GM18868 (cell line): ENCODE data around the gene DOK5.

Experiments used
- ATAC-seq: cut with Tn5 transposase; IDR thresholded peaks from one replicate; pipeline ENCODE4 v1.9.1; 2021; ENCODE audit warnings: mild to moderate bottlenecking, moderate library complexity; ENCODE audit not compliant: unreplicated experiment

Gene DOK5

GRCh38 chr20:54555150-54555549 lies 79.8 kb downstream of the DOK5 start:
- ATAC-seq = no peak

GRCh38 chr20:54556406-54556805 lies 81.0 kb downstream of the DOK5 start:
- ATAC-seq = no peak

GRCh38 chr20:54557806-54558590 lies 82.6 kb downstream of the DOK5 start:
- no peak for ATAC-seq

- no peak for ATAC-seq
Observed at GRCh38 chr20:54559890-54560289, 84.5 kb downstream of the DOK5 start.

GRCh38 chr20:54560357-54560756 lies 85.0 kb downstream of the DOK5 start:
- ATAC-seq = no peak

- ATAC-seq = no peak
Observed at GRCh38 chr20:54565255-54565654, 89.9 kb downstream of the DOK5 start.

GRCh38 chr20:54566031-54566688 lies 90.8 kb downstream of the DOK5 start:
- no peak for ATAC-seq

- no peak for ATAC-seq
Observed at GRCh38 chr20:54570561-54570960, 95.2 kb downstream of the DOK5 start.

- ATAC-seq = no peak
Observed at GRCh38 chr20:54572665-54573435, 97.5 kb downstream of the DOK5 start.

- no peak for ATAC-seq
Observed at GRCh38 chr20:54573838-54574237, 98.4 kb downstream of the DOK5 start.

GRCh38 chr20:54576518-54576917 lies 101.1 kb downstream of the DOK5 start:
- ATAC-seq = no peak

- ATAC-seq = no peak
Observed at GRCh38 chr20:54577637-54578036, 102.2 kb downstream of the DOK5 start.

GRCh38 chr20:54585217-54585616 lies 109.8 kb downstream of the DOK5 start:
- no peak for ATAC-seq

GRCh38 chr20:54587408-54587807 lies 112.0 kb downstream of the DOK5 start:
- ATAC-seq = no peak

- ATAC-seq = no peak
Observed at GRCh38 chr20:54589402-54590030, 114.1 kb downstream of the DOK5 start.

GRCh38 chr20:54590856-54591255 lies 115.5 kb downstream of the DOK5 start:
- ATAC-seq = no peak

- ATAC-seq = no peak
Observed at GRCh38 chr20:54596651-54597050, 121.3 kb downstream of the DOK5 start.

GRCh38 chr20:54598352-54598751 lies 123.0 kb downstream of the DOK5 start:
- ATAC-seq = no peak

- no peak for ATAC-seq
Observed at GRCh38 chr20:54600634-54601033, 125.2 kb downstream of the DOK5 start.

GRCh38 chr20:54601831-54602515 lies 126.6 kb downstream of the DOK5 start:
- no peak for ATAC-seq

- no peak for ATAC-seq
Observed at GRCh38 chr20:54605319-54605718, 129.9 kb downstream of the DOK5 start.
